Astrocyte of the spinal cord (primary cell): Measurements from ENCODE around the gene SMIM38.

Experiments
- DNase-seq: peaks from one replicate; pipeline ENCODE4 v3.0.0; 2011; ENCODE audit warnings: low read depth, low spot score
- H3K4me3 ChIP-seq: 2 replicates; pipeline ENCODE4 v1.5.1; 2011; ENCODE audit warnings: low read depth, mild to moderate bottlenecking, low read length, moderate library complexity
- CTCF ChIP-seq: IDR thresholded peaks from 2 replicates; pipeline ENCODE4 v1.5.1; 2012; ENCODE audit warnings: low read depth, mild to moderate bottlenecking, low read length, inconsistent platforms
- in situ Hi-C: cut with HindIII; loops from 2 replicates; pipeline ENCODE4 v1.10.0; 2017; ENCODE audit warnings: low sequenced_read_pairs

SMIM38 gene

GRCh38 chr11:69200331-69201065 lies 44.8 kb downstream of the SMIM38 start:
- in situ Hi-C loops, result no loop called here
- no peak for DNase-seq

GRCh38 chr11:69201066-69201365 lies 45.3 kb downstream of the SMIM38 start:
- no peak for DNase-seq
- no peak overlapping the region for H3K4me3 ChIP-seq
- TF ChIP-seq CTCF, result no peak
- in situ Hi-C loops, result no loop called here

More at GRCh38 chr11:69200331-69201065, 44.8 kb downstream of the SMIM38 start:
- no peak for TF ChIP-seq CTCF
- no peak overlapping the region for H3K4me3 ChIP-seq

GRCh38 chr11:69201764-69202370 lies 46.1 kb downstream of the SMIM38 start:
- no peak overlapping the region for H3K4me3 ChIP-seq
- DNase-seq, result no peak
- in situ Hi-C loops, result no loop called here
- TF ChIP-seq CTCF, result no peak

GRCh38 chr11:69202511-69203221 lies 46.9 kb downstream of the SMIM38 start:
- in situ Hi-C loops, result no loop called here
- DNase-seq, result no peak
- no peak overlapping the region for H3K4me3 ChIP-seq
- TF ChIP-seq CTCF, result no peak

- TF ChIP-seq CTCF, result no peak
- in situ Hi-C loops, result no loop called here
- DNase-seq, result no peak
- no peak overlapping the region for H3K4me3 ChIP-seq
Observed at GRCh38 chr11:69203381-69203780, 47.6 kb downstream of the SMIM38 start.

GRCh38 chr11:69203901-69204245 lies 48.1 kb downstream of the SMIM38 start:
- in situ Hi-C loops, result no loop called here
- no peak for TF ChIP-seq CTCF
- no peak for DNase-seq
- H3K4me3 ChIP-seq, result no peak overlapping the region
